GM10266 (cell line): Measurements from ENCODE around the gene COQ9.
A peak's percentile ranks its signal among the peaks of the same experiment; 100 is the strongest.

ENCODE experiments used
- DNase-seq: peaks from one replicate; pipeline ENCODE4 v3.0.0; 2012; ENCODE audit errors: extremely low spot score
- CTCF ChIP-seq: IDR thresholded peaks from 2 replicates; pipeline ENCODE4 v1.5.1; 2012; ENCODE audit warnings: mild to moderate bottlenecking, low read depth; ENCODE audit not compliant: control insufficient read depth, insufficient read depth; ENCODE audit errors: missing control alignments

Gene COQ9

GRCh38 chr16:57474671-57475661 lies 27.7 kb downstream of the COQ9 start:
- DNase-seq: no peak
- TF ChIP-seq CTCF: no peak

GRCh38 chr16:57475711-57476339 lies 28.5 kb downstream of the COQ9 start:
- peak; percentile 71 for TF ChIP-seq CTCF
- peak; percentile 87 for DNase-seq

- TF ChIP-seq CTCF: no peak
- no peak for DNase-seq
Measured at GRCh38 chr16:57476546-57477410, 29.5 kb downstream of the COQ9 start.

- no peak for TF ChIP-seq CTCF
- no peak for DNase-seq
Measured at GRCh38 chr16:57477531-57478202, 30.4 kb downstream of the COQ9 start.

GRCh38 chr16:57478396-57479204 lies 31.3 kb downstream of the COQ9 start:
- DNase-seq: no peak
- no peak for TF ChIP-seq CTCF
